GM19467 (cell line): ENCODE results near the gene STK16.
"Not testable (repeated sequence)": the region's sequence is repeated elsewhere in the genome, so short reads cannot be mapped to it uniquely, and the experiment has no call there.

Source experiments
- ATAC-seq: cut with Tn5 transposase; IDR thresholded peaks from one replicate; pipeline ENCODE4 v1.9.1; 2021; ENCODE audit warnings: mild to moderate bottlenecking, moderate library complexity; ENCODE audit not compliant: unreplicated experiment

STK16 gene

DNA sequence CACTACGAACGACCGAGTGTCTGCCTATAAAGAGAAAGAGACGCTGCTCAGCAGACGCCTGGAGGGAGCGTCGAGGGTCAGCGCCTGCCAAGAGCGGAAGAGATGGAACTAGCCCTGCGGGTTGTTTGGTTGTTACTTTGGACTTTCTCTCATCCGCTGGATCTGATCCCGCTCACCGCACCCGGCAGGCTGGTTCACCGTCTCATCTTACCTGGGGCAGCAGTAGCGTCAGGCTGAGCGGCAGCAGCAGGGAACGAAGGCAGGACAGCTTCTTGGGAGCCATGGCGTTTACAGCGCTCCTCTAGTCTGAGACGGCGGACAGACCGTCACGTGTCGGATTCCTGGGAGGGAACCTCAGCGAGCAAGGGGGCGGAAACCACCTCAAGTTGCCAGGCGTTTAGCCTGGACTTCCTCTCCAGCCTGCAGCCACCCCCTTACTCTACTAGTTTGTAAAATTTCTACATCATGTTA lies 2.0 kb upstream of the STK16 start:
- ATAC-seq = no peak

DNA sequence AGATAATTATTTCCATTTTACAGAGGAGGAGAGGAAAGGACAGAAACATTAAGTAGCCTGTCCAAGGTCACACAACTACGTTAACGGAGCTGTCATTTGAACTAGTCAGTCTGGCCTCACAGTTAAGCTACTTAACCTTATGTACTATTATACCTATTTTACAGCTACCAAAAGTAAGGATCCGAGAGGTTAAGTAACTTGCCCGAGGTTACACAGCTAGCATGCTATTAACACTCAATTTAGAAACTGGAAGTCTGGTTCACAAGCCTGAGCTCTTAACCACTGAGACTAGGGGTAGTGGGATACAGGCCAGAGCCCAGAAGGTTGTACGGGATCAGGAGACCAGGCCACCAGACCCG lies 511 bp upstream of the STK16 start:
- no peak for ATAC-seq

DNA sequence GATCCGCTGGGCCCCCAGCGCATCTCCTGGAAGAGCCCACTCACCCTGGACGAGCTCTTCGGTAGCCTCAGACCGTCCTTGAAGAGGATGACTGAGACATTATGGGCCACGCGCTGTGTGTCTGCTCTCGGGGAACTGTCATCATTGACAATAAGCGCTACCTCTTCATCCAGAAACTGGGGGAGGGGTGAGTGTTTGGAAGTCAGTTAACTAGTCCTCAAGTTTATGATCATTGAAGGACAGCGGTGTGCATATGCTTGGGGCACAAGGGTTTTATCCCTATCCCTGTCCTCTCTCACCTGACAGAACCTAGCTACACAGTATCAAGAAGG lies 586 bp downstream of the STK16 start:
- ATAC-seq = no peak

DNA sequence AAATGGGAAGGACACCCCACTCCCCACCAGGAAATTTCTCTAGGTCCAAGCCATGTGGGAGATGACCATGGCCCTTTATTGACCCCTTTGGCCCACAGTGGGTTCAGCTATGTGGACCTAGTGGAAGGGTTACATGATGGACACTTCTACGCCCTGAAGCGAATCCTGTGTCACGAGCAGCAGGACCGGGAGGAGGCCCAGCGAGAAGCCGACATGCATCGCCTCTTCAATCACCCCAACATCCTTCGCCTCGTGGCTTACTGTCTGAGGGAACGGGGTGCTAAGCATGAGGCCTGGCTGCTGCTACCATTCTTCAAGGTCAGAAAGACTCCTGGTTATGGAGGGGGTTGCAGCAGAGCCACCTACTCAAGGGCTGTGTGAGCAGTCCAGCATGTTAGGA lies 1.3 kb downstream of the STK16 start:
- no peak for ATAC-seq

DNA sequence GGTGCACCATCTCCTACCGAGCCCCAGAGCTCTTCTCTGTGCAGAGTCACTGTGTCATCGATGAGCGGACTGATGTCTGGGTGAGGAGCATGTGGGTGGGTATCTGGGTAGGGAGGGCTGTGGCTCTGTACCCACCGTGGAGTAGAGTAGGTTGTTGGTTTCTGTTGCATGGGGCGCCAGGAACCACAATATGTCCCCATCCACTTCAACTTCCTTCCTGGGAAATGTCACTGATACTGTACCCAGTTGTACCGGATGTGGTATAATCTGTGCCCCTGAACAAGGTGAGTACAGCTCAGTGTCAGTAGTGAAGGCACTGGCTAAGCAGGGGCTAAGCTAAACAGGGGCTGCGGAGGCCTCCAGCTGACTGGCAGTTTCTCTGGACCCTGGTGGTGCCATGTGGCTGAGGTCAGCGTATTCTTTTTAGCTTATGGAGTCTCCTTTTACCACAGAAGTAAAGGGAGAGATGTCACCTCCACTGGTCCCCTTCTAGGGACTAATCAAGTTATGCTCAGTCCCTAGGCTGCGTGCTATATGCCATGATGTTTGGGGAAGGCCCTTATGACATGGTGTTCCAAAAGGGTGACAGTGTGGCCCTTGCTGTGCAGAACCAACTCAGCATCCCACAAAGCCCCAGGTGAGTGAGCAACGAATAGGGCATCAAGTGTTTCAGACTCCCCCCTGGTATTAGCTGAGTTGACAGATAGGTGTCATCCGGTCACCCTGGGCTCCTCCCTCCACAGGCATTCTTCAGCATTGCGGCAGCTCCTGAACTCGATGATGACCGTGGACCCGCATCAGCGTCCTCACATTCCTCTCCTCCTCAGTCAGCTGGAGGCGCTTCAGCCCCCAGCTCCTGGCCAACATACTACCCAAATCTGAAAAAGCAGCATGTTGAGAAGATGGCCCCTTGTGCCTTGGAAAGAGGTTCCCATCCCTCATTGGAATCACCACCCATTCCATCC lies 2.7 kb downstream of the STK16 start:
- no peak for ATAC-seq

DNA sequence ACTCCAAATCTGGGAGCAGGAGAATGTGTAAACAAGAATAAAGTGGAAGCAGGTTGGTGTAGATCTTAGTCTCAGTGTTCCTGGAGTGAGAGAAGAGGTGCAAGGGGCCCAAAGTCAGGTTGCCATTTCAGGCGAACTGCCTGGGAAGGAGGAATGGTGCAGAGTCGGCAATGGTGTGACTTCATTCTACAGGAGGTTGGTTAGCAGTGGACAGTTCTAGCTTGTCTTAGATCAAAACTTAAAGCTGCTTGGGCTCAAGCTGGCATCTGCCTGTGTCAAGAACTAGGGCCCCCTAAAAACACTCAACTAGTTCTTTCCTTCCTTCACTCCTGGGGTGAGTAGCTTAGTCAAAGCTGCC lies 3.5 kb downstream of the STK16 start:
- no peak for ATAC-seq

DNA sequence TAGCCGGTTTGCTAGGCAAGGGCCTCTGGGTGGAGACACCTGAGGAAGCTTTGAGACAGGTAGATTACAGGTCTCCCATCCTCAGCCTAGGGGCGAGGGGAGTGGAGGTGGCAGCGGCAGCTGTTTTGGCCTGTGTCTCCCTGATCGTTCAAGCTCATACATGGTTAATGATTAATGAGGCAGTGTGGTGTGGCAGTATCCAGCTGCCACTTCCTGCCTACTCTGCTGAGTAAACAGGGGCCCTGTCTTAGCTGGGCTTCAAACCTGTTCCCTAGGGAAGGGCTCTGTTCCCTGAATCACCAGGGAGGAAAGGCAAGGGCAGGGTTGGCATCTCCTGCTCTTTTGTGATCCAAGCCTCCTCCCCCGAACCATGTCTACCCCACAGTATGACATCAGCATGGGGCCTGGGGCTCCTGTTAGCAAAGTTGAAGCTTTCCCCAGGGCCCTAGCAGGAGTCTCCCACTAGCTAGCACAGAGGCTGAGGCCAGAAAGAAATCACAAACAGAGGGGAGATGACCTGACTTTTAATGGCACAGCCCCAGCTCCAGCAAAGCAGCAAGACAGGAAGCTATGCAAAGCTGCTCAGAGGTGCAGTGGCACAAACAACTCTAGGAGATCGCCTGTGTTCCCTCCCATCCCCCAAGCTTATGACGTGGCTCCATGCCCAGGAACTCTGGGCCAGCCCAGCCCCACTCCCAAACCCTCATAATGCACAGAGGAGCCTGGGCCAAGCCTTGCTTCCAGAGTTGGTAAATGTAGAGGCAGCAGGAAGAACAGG lies 4.1 kb downstream of the STK16 start:
- ATAC-seq = peak; percentile 45

DNA sequence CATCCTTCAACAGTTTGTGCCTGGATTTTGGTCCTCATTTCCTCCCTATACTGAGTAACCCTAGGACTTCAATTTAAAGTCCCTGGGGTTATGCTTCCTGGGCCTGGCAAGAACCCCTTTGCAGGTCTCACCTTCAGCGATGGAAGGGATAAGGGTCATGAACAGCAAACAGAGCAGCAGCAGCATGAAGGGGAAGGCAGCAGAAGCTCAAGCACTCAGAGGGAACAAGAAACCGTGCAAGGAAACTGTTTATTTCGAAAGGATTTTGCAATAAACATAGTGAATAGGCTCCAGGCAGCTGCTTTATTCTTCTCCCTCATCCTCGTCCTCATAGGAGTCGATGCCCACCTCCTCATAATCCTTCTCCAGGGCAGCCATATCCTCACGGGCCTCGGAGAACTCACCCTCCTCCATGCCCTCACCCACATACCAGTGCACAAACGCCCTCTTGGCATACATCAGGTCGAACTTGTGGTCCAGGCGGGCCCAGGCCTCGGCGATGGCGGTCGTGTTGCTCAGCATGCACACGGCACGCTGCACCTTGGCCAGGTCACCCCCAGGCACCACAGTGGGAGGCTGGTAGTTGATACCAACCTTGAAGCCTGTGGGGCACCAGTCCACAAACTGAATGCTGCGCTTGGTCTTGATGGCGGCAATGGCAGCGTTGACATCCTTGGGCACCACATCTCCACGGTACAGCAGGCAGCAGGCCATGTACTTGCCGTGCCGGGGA lies 4.9 kb downstream of the STK16 start:
- no peak for ATAC-seq

DNA sequence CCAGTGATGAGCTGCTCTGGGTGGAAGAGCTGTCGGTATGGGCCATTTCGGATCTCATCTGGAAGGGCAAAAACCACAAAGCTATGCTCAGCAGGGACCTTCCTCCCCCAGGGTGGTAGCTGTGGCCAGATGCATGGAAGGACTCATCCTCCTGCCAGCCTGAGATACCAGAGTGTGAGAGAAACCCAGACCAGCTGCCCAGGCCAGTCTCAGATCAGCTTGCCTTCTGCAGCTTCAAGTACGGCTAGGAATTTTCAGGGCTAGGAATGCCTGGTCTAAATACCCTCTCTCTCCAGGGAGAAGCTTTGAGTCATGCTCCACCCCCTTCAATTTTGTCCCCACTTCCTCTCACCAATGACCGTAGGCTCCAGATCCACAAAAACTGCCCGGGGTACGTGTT lies 6.4 kb downstream of the STK16 start:
- ATAC-seq = no peak

DNA sequence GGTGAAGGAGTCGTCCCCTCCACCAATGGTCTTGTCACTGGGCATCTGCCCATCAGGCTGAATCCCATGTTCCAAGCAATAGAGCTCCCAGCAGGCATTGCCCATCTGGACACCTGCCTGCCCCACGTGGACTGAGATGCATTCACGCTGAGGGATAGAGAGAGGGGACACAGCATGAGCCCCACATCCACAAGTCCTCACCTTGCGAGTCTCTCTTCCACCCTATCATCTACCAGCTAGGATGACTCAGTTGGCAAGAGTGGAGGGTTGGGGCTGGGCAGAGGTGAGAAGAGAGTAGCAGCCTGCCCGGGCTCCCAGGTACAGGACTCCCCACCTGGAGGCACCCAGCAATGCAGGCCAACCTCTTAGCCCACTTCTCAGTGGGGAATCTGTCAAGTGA lies 6.8 kb downstream of the STK16 start:
- ATAC-seq = no peak

DNA sequence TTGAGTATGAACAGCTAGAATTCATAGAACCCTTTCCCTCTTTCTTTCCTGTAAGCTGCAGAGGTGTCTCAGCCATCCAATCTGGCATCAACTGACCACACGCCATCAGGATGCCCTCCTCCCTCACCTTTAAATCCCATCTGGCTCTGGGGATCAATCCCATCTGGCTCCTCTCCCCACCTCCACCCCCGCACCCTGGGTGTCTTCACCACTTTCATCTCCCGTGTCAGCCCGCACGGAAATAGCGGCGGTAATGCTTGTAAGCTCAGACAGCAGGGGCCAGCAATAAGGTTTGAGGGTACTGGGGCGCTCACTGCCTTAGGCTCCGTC lies 7.3 kb downstream of the STK16 start:
- ATAC-seq = no peak

DNA sequence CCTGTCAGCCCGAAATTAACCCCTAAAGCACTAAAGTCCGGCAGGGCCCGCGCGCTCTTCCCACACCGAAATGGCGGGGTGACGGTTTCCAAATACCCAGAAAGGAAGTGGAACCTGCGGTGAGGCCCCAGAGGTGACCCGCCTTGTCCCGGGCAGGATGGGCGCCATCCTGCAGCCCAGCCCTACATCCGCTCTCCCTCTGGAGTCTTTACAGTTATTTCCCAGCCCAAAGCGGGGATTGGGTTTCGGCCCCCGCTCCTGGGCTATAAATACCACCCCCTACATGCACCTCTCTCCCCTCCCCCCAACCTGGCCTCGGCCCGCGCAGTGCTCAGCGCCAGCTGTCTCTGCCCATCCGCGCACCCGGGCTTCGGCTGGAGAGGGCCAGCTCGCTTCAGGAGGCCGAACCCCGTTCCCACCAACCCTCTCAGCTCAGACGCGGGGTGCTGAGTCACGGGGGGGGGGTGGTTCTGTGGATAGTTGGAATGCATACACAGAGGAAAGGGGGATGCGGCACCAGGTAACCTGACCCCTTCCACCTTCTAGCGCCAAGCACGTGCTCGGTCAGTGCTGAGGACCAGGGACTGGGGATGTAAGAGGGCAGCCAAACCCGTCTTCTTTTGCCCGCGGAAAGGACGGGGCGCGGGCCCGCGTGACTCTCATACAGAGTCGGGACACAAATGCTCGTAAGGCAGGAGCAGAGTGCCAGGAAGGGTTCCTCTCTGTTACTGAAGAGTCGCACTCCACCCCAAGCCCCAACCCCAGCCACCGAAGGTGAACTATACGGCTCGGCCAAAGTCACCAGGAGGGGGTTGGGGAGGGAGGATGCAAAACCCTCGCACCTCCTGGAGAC lies 7.8 kb downstream of the STK16 start, which contains the start of gene TUBA4B:
Gene TUBA4B, plus strand, starts transcription at position 344 of the 853 bp plus-strand sequence. Its CDS starts 165 bp downstream, at position 509.
- ATAC-seq = peak; percentile 6

DNA sequence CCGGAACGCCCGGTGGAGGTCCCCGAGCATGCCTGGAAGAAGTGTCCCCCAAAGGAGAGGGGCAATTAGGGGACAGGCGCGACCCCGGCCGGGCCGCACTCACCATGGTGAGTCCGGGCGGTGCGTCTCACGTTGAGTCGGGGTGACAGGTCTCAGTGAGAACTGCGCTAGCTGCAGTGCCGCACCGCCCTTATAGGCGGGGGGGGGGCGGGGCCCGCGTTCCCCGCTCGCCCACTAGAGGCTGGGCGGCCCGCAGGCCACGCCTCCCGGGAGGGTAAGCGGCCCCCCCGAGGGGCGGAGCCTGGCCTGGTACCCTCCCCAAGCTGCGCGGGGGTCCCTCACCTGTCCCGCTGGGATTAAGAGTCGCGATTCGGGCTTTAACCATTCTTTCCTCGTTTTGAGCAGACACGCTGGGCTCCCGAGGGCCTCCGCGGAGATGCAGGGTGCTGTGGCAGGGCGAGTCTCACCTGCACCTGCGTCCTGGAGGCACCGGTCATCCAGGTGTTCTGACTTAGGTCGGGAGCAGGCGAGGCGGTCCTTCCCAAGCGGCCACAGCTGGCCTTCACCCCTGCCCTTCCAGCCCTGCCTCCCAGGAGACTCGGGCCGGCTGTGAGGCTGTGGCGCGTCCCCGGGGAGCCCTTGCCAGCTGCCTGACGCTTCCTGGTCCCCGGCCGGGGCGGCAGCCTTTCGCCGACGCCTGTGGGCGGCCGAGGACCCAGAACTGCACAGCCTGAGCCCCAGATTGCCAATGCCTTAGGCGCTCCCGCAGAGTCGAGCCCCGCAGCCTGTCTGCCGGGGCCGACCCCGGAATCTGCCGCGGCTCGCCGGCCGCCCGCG lies 8.7 kb downstream of the STK16 start, which contains the start of gene TUBA4A:
Gene TUBA4A, minus strand, starts transcription at position 166 of the 837 bp plus-strand sequence. Its CDS starts 60 bp downstream, at position 106.
- ATAC-seq = peak; percentile 41

DNA sequence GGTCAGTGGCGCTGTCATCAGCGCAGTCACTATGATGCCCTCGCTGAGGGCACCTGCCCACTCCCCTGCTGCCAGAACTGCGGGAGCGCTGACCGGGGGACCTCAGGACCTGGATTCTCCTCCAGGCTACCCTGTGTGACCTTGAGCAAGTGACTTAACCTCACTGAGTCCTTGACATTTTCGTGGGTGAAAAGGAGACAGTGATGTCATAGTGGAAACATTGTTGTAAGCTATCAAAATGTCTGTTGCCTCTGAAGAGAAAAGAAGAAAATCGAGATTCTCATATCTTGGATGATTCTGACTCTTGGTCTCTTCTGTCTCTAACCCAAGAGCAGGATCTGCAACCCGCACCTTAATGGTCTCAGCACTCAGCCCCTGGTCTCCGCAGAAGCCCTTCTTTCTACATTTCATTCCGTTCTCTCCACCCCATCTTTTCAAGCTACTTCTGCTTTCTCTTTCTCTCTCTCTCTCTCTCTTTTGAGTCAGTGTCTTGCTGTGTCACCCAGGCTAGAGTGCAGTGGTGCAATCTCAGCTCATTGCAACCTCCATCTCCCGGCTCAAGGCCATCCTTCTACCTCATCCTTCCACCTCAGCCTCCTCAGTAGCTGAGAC lies 9.4 kb downstream of the STK16 start:
- peak; percentile 18 for ATAC-seq

DNA sequence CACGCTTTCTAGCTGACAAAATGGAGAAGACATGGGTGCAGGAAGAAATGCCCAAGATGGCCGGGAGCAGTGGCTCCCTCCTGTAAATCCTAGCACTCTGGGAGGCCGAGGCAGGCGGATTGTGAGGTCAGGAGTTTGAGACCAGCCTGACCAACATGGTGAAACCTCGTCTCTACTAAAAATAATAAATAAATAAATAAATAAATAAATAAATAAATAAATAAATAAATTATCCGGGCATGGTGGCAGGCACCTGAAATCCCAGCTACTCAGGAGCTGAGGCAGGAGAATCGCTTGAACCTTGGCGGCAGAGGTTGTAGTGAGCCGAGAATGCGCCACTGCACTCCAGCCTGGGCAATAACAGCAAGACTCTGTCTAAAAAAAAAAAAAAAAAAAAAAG lies 13.7 kb downstream of the STK16 start:
- ATAC-seq = not testable (repeated sequence)

DNA sequence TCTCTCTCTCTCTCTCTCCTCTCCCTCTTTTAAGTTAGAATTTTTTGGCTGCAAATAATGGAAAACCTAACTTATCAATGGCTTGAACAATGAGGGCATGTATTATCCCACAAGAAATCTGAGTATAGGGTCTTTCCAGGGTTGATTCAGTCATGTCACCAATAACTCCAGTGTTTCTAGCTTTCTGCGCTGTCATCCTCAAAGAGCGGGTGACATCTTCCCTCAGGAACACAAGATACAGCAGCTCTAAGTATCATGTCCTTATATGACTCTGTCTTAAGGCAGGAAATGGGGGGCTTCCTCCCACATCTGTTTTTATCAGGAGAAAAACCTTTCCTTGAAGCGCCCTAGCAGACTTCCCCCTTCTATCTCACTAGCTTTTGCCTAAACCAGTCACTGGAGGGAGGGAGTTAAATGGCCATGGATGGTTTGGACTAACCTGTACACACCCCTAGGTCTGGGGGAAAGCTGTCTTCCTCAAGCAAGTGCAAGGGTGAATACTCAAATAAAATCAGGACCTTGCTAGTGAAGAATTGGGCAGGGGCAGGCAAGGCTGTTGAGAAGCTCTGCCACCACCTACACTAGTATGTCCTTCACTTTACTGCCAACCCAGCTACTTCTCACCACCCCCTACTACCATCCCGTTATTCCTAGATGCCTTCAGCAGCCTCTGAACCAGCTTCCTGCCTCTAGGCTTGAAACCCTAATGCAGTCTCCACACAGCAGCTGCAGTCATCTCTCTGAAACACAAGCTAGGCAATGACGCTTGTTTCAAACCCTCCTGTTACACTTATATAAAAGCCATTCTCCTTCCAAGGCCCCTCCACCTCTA lies 16.0 kb downstream of the STK16 start:
- ATAC-seq = no peak

DNA sequence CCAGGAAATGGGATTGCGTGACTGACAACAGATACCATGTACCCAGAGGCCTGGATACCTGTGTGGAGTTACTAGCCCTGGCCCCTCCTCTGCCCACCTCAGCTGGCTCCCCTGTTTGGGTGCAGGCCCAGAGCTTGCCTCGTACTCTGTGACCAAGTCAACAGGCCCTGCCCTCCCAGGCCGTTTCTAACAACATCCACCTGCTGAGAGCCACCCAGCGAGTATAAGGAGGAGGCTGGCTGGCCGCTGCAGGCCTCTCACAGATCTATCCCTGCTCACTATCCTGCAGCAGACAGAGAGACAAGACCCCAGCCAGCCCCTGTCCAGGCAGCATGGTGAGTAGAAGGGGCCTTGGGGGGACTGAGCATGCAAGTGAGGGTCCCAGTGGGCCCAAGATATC lies 21.0 kb downstream of the STK16 start:
- ATAC-seq = no peak

DNA sequence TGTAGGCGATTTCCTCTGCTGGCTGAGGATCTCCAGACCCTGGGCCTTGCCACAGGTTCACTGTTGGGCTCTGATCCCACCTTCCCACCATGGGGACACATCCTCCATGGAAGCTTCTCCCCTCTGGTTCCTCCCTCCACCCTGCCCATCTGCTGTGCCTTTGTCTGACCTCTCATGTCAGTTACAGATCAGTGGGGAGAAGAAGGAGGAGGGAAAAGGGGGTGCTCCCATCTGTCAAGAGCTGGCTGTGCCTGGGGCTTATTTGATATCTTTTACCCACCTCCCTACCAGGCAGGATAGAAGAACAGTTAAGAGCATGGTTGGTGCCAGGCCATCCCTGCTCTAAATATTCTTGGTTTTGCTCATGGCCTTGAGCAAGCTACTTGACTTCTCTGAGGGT lies 21.6 kb downstream of the STK16 start:
- no peak for ATAC-seq
